Activated CD8-positive, alpha-beta memory T cell treated with anti-CD3 and anti-CD28 coated beads, Interleukin-2, amount 50 U/mL, for 4 hours (primary cell): Measurements from ENCODE around the gene IRGC.
A peak's percentile ranks its signal among the peaks of the same experiment; 100 is the strongest.
"Not testable (repeated sequence)": the region's sequence is repeated elsewhere in the genome, so short reads cannot be mapped to it uniquely, and the experiment has no call there.

Source experiments
- DNase-seq: peaks from one replicate; pipeline ENCODE4 v3.0.0-alpha.2; 2020

IRGC gene

DNA sequence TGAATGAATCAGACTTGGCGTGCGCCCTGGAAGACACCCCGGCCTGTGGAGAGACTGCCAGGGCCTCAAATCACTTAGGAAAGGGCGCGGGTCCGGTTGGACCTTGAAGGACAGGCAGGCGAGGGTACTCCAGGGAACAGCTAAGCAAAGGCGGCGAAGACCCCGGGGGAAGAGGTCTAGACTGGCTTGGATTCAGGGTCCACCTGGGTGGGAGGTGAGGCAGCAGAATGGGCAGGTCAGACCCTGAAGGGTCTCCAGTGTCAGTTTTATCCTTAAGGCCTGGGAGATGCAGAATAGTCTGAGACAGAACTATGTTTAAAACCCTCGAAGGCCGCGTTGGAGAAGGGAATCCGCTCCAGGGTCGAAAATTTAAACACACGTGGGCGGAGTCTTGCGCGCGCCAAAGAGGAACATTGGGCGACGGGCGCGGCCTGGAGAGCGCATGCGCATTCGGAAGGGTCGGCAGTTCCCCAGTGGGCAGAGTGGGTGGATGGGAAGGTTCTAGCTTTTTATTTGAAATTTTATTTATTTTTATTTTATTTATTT, 39.5 kb downstream of the IRGC start:
- DNase-seq = peak; percentile 72

- no peak for DNase-seq
Observed at GRCh38 chr19:43759515-43759914, 43.6 kb downstream of the IRGC start.

DNA sequence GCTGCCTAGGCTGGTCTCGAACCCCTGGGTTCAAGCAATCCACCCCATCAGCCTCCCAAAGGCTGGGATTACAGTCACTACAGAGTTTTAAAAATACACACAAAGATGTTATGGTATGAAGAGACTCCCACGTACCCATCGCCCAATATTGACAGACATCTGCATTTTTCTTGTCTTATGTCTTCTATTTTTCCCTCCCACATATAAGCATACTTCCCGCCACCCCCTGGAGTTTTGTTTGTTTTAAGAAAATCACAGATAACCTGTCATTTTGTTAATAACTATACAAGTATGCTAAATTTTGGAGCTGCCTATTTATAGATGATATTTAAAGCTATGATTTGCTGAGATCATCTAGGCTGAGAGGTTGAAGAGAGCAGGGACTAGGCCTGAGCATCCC, 45.1 kb downstream of the IRGC start:
- DNase-seq = no peak

DNA sequence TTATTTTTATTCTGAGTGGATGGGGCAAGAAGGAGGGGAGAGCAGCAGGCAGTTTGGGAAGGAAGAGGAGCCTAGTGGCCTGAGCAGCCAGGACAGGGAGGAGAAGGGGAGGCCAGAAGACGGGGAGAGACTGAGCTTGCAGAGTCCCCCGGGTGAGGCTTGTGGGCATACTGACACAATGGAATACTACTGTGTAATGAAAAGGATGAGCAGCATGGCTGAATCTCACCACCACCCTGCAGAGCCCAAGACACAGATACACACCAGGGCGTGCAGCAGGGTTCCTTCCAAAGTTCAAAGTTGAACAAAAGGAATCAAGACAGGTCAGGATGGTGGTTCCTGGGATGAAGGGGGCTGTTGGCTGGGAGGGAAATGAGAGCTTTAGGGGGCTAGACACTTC, 46.9 kb downstream of the IRGC start:
- no peak for DNase-seq

- DNase-seq = no peak
Observed at GRCh38 chr19:43763473-43763939, 47.6 kb downstream of the IRGC start.

DNA sequence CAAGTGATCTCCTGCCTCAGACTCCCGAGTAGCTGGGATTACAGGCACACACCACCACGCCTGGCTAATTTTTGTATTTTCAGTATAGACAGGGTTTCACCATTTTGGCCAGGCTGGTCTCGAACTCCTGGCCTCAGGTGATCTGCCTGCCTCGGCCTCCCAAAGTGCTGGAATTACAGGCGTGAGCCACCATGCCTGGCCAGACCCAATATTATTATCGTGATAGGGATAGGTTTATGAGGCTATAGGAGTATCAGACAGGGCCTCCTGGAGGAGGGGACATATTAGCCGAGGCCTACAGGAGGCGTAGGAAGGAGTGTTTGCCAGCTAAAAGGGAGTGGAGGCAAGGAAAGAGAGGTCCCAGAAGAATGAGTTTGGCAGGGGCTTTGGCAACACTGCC, 48.8 kb downstream of the IRGC start:
- DNase-seq = not testable (repeated sequence)

- DNase-seq = peak; percentile 61
Observed at GRCh38 chr19:43765109-43765876, 49.4 kb downstream of the IRGC start.

DNA sequence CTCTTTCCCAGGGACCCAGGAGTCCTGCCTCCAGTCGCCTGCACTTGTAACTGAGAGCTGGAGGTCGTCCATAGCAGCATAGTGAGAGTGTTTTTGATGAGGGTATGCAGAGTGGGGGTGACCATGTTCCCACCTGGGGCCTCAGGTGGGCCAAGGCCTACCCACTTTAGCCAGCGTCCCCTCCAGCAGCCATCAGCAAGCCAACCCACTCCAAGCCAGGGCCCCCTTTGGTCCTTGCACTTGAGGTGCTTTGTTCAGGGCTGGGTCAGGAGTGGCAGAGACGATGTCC, 50.8 kb downstream of the IRGC start:
- no peak for DNase-seq

- DNase-seq = no peak
Observed at GRCh38 chr19:43767316-43767715, 51.4 kb downstream of the IRGC start.

DNA sequence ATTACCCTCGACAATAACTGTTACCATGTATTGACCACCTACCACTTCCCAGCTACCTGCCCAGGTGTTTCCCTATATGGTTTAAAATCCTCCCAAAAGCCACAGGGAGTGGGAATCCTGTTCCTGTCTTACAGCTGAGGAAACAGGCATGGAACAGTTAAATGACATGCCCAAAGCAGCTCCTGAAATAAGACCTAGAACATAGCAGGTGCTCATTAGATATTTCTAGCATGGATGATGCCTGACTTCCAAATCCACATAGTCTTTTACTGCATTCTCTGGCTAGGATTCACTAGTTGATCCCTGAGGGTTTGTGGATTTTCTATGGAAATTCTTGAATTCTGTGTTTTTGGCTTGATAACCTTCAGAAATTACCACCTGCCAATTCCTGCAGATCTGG, 51.9 kb downstream of the IRGC start:
- no peak for DNase-seq

GRCh38 chr19:43768273-43769050, 52.6 kb downstream of the IRGC start:
- no peak for DNase-seq

DNA sequence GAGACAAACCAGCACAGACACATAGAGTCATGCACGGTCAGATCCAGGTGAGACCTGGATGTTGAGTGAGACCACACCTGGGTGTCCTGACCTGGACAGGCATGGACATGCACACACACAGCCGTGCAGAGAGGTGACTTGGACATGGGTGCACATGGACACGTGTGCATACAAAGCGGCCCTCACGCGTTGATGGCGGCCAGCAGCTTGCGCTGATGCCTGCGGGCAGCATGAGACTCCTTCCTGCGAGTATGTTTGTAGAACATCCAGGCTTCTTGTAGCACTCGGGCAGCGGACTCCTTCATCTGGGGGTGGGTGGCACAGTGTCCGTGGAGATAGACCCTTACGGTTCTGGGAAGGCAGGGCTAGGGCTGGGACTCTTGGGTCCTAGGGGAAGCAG, 53.4 kb downstream of the IRGC start:
- no peak for DNase-seq
